KMS-11 (cell line): ENCODE measurements around the gene SERGEF.

ENCODE experiments used
- H2AFZ ChIP-seq: fragments of 200-600 bp; sonication (generic); 2 replicates; pipeline ENCODE4 v1.6.1; 2016; ENCODE audit warnings: antibody characterized with exemption, mixed run types, low read depth
- H3K27ac ChIP-seq: fragments of 200-600 bp; sonication (generic); 2 replicates; pipeline ENCODE4 v1.6.1; 2016; ENCODE audit warnings: mild to moderate bottlenecking, mixed run types
- H3K27me3 ChIP-seq: fragments of 200-600 bp; sonication (generic); 2 replicates; pipeline ENCODE4 v1.6.1; 2017; ENCODE audit warnings: mild to moderate bottlenecking, low read depth, mixed run types, moderate library complexity; ENCODE audit not compliant: insufficient read depth
- H3K36me3 ChIP-seq: fragments of 200-600 bp; sonication (generic); 2 replicates; pipeline ENCODE4 v1.6.1; 2017; ENCODE audit warnings: mild to moderate bottlenecking, mixed run types; ENCODE audit not compliant: insufficient read depth
- H3K4me1 ChIP-seq: fragments of 200-600 bp; sonication (generic); 2 replicates; pipeline ENCODE4 v1.6.1; 2016; ENCODE audit warnings: mild to moderate bottlenecking, low read depth, mixed run types; ENCODE audit not compliant: poor library complexity, severe bottlenecking
- H3K4me2 ChIP-seq: fragments of 200-600 bp; sonication (generic); 2 replicates; pipeline ENCODE4 v1.7.0; 2016; ENCODE audit warnings: mild to moderate bottlenecking, mixed run types
- H3K4me3 ChIP-seq: fragments of 200-600 bp; sonication (generic); IDR thresholded peaks from 2 replicates; pipeline ENCODE4 v1.6.1; 2017; ENCODE audit warnings: low read depth, low read length, mixed read lengths; ENCODE audit not compliant: insufficient read depth
- H3K79me2 ChIP-seq: fragments of 200-600 bp; sonication (generic); 2 replicates; pipeline ENCODE4 v1.6.1; 2016; ENCODE audit warnings: low read depth, mixed run types; ENCODE audit not compliant: insufficient read depth
- H3K9ac ChIP-seq: fragments of 200-600 bp; sonication (generic); 2 replicates; pipeline ENCODE4 v1.6.1; 2016; ENCODE audit warnings: mild to moderate bottlenecking, mixed run types
- H4K20me1 ChIP-seq: fragments of 200-600 bp; sonication (generic); 2 replicates; pipeline ENCODE4 v1.6.1; 2016; ENCODE audit warnings: mild to moderate bottlenecking, mixed run types; ENCODE audit not compliant: insufficient read depth
- TF ChIP-seq, protein P1 (sequence below): fragments of 200-600 bp; sonication (generic); conservative IDR thresholded peaks from 2 replicates; pipeline ENCODE4 v1.6.1; 2017; ENCODE audit warnings: low read depth, mild to moderate bottlenecking, antibody characterized with exemption, low read length, moderate library complexity, mixed read lengths

SERGEF gene

GRCh38 chr11:17914957-17915356 is 97.9 kb downstream of the SERGEF start:
- Histone ChIP-seq H4K20me1 (no peaks in the 10 kb centered on the region), H3K79me2 (no peaks in the 10 kb centered on the region)

GRCh38 chr11:17907046-17907445 is 105.8 kb downstream of the SERGEF start:
- Histone ChIP-seq H3K9ac (no peak overlapping the region), H3K4me2 (no peak overlapping the region), H3K79me2 (no peaks in the 10 kb centered on the region), H4K20me1 (no peaks in the 10 kb centered on the region), H3K36me3 (no peaks in the 10 kb centered on the region), H3K4me3 (no peak overlapping the region), H3K27me3 (no peaks in the 10 kb centered on the region), H3K4me1 (no peaks in the 10 kb centered on the region), H3K27ac (no peak overlapping the region), H2AFZ (no peak overlapping the region)
- TF ChIP-seq, protein P1, sequence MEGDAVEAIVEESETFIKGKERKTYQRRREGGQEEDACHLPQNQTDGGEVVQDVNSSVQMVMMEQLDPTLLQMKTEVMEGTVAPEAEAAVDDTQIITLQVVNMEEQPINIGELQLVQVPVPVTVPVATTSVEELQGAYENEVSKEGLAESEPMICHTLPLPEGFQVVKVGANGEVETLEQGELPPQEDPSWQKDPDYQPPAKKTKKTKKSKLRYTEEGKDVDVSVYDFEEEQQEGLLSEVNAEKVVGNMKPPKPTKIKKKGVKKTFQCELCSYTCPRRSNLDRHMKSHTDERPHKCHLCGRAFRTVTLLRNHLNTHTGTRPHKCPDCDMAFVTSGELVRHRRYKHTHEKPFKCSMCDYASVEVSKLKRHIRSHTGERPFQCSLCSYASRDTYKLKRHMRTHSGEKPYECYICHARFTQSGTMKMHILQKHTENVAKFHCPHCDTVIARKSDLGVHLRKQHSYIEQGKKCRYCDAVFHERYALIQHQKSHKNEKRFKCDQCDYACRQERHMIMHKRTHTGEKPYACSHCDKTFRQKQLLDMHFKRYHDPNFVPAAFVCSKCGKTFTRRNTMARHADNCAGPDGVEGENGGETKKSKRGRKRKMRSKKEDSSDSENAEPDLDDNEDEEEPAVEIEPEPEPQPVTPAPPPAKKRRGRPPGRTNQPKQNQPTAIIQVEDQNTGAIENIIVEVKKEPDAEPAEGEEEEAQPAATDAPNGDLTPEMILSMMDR = no peak

More at GRCh38 chr11:17914957-17915356, 97.9 kb downstream of the SERGEF start:
- H3K4me3 ChIP-seq = no peak overlapping the region
- no peak overlapping the region for H3K9ac ChIP-seq
- H3K36me3 ChIP-seq = no peaks in the 10 kb centered on the region
- no peaks in the 10 kb centered on the region for H3K4me1 ChIP-seq
- no peaks in the 10 kb centered on the region for H3K27me3 ChIP-seq
- no peak overlapping the region for H3K4me2 ChIP-seq
- TF ChIP-seq, protein P1 = no peak
- H2AFZ ChIP-seq = no peak overlapping the region
- no peak overlapping the region for H3K27ac ChIP-seq

DNA sequence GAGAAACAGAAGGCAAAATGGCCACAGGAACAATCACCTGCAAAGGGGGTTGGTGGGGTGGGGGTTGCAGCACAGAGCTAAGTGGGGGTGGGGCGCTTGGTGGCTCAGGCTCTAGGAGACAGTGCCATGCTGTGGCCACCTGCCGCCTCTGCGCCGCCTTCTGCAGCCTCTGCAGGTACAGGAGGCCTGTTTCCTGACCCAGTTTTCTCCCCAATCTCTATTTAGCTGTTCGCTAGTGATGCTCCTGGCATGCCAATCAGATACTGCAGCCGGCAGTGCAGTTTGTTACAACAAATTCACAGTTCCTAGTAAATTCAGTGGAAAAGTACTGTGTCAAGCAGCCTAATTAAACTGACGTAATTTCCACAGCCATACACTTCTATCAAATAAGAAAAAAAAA is 106.4 kb downstream of the SERGEF start:
- Histone ChIP-seq H3K79me2 (no peaks in the 10 kb centered on the region), H3K4me1 (no peaks in the 10 kb centered on the region), H4K20me1 (no peaks in the 10 kb centered on the region), H3K4me2 (no peak overlapping the region), H3K9ac (no peak overlapping the region), H3K36me3 (no peaks in the 10 kb centered on the region), H3K27ac (no peak overlapping the region), H2AFZ (no peak overlapping the region), H3K27me3 (no peaks in the 10 kb centered on the region), H3K4me3 (no peak overlapping the region)
- TF ChIP-seq, protein P1 = no peak

GRCh38 chr11:17905477-17905876 is 107.4 kb downstream of the SERGEF start:
- Histone ChIP-seq H3K27ac (no peak overlapping the region), H3K4me2 (no peak overlapping the region), H3K4me1 (no peaks in the 10 kb centered on the region), H3K9ac (no peak overlapping the region), H3K36me3 (no peaks in the 10 kb centered on the region), H3K27me3 (no peaks in the 10 kb centered on the region), H2AFZ (no peak overlapping the region), H4K20me1 (no peaks in the 10 kb centered on the region), H3K4me3 (no peak overlapping the region), H3K79me2 (no peaks in the 10 kb centered on the region)
- TF ChIP-seq, protein P1 = no peak
